Nephron (organoid): ENCODE data around the gene CACHD1.

Experiments
- H3K27ac Mint-ChIP-seq, 3 experiments: 2 replicates each; pipeline ENCODE4 v1.8.0; 2020; ENCODE audit warnings: mixed read lengths in 3 of 3, mild to moderate bottlenecking in 2 of 3, moderate library complexity in 1 of 3
- H3K27me3 Mint-ChIP-seq: 2 replicates; pipeline ENCODE4 v1.8.0; 2021; ENCODE audit warnings: low read depth, mild to moderate bottlenecking, moderate library complexity, mixed read lengths
- H3K36me3 Mint-ChIP-seq: 2 replicates; pipeline ENCODE4 v1.8.0; 2020; ENCODE audit warnings: low read depth, mixed read lengths
- H3K4me1 Mint-ChIP-seq: 2 replicates; pipeline ENCODE4 v1.8.0; 2020; ENCODE audit warnings: mixed read lengths
- H3K4me3 Mint-ChIP-seq, 3 experiments: 2 replicates each; pipeline ENCODE4 v1.8.0; 2020; ENCODE audit warnings: mild to moderate bottlenecking in 3 of 3, mixed read lengths in 3 of 3, moderate library complexity in 2 of 3
- H3K9me3 Mint-ChIP-seq: 2 replicates; pipeline ENCODE4 v1.8.0; 2020; ENCODE audit warnings: mixed read lengths
- TF ChIP-seq, protein P1 (sequence below), 3 experiments: fragments of 200-600 bp; sonication (generic); IDR thresholded peaks; one replicate each; pipeline ENCODE4 v1.5.0; 2021; ENCODE audit warnings: antibody characterized with exemption in 3 of 3; ENCODE audit not compliant: unreplicated experiment in 3 of 3

CACHD1 gene

DNA sequence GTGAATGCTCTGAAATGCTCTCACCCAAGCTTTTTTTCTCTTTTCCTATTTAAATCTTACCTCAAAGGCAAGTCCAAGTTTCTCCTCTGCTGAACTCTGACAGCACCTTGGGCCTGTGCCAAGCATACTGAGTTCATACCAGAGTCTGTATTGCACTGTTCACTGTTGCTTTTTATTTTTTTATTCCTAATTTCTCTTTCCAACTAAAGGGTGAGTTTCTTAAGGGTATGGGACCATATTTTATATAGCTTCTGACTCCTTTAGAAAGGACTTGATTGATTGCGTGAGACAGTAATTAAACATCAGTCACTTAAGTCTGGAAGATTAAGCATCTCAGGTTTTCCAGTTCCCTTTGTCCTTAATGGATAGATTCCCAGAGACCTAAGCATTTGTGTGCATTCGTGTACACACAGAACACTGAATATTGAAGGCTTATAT is 69.9 kb downstream of the CACHD1 start:
- H3K9me3 Mint-ChIP-seq: no peaks in the 10 kb centered on the region
- peaks cover 73% of the 10 kb centered on the region for H3K4me1 Mint-ChIP-seq
- H3K4me3 Mint-ChIP-seq: peak overlapping the region; percentile 3 to 47 (median 24)
- no peaks in the 10 kb centered on the region for H3K27me3 Mint-ChIP-seq
- TF ChIP-seq, protein P1, sequence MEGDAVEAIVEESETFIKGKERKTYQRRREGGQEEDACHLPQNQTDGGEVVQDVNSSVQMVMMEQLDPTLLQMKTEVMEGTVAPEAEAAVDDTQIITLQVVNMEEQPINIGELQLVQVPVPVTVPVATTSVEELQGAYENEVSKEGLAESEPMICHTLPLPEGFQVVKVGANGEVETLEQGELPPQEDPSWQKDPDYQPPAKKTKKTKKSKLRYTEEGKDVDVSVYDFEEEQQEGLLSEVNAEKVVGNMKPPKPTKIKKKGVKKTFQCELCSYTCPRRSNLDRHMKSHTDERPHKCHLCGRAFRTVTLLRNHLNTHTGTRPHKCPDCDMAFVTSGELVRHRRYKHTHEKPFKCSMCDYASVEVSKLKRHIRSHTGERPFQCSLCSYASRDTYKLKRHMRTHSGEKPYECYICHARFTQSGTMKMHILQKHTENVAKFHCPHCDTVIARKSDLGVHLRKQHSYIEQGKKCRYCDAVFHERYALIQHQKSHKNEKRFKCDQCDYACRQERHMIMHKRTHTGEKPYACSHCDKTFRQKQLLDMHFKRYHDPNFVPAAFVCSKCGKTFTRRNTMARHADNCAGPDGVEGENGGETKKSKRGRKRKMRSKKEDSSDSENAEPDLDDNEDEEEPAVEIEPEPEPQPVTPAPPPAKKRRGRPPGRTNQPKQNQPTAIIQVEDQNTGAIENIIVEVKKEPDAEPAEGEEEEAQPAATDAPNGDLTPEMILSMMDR (IDR thresholded peaks at IDR 0.05; ENCODE audit: unreplicated experiment in 3 of 3): no peak
- no peaks in the 10 kb centered on the region for H3K36me3 Mint-ChIP-seq
- H3K27ac Mint-ChIP-seq: peak overlapping the region; percentile 92 to 94 (median 92)

DNA sequence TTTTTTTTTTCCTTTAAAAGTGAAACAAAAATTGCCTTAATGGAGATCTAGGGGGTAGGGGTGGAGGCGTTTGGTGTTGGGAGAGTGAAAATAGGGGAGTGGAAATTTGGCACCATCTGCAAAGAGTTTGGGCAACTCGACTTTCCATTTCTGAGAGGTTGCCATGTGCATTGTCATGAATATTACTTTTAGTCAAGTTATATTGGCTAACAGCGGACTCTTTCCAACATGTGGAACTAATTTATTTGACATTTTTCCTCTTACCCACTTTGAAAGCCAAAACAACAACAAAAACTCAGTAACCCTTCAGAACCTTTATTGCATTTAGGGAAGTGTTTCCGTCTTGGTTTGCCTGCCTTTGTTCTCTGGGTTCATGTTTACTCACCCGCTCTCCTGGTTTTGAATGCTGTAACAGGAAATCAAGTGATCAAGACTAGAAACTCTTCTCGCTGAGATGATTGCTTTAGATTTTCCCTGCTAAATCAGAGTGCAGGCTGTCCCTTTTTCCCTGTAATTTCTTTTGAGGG is 70.4 kb downstream of the CACHD1 start:
- no peaks in the 10 kb centered on the region for H3K36me3 Mint-ChIP-seq
- H3K9me3 Mint-ChIP-seq: no peaks in the 10 kb centered on the region
- H3K27ac Mint-ChIP-seq: peak overlapping the region; percentile 92 to 94 (median 92)

DNA sequence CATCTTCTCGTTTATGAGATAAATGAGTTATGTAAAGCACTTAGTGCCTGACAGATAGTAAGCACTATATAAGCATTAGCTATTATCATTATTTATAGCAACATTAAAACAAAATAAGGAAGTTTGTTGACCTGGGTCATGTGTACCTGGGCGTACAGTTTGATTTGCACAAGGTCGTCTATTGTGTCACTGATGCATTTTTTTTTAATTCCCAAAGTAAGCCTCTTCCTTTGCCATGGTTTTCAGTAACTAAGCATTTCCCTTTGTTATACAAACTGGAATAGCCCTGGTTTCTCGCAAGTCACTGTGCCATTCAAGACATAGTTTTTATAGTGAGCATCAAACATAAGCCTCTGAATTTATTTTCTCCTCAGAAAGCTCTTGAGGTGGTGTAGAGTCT is 72.2 kb downstream of the CACHD1 start:
- Mint-ChIP-seq H3K36me3 (no peaks in the 10 kb centered on the region), H3K9me3 (no peaks in the 10 kb centered on the region), H3K27me3 (no peaks in the 10 kb centered on the region), H3K4me1 (peaks cover 78% of the 10 kb centered on the region), H3K27ac (peak overlapping the region; percentile 47 to 69 (median 64)), H3K4me3 (no peak overlapping the region)
- TF ChIP-seq, protein P1 (IDR thresholded peaks at IDR 0.05; ENCODE audit: unreplicated experiment in 3 of 3): no peak

More for the DNA sequence above, 70.4 kb downstream of the CACHD1 start:
- Mint-ChIP-seq H3K27me3 (no peaks in the 10 kb centered on the region), H3K4me1 (peaks cover 78% of the 10 kb centered on the region), H3K4me3 (peak overlapping the region; percentile 4 to 58 (median 47))
- TF ChIP-seq, protein P1 (IDR thresholded peaks at IDR 0.05; ENCODE audit: unreplicated experiment in 3 of 3): no peak

DNA sequence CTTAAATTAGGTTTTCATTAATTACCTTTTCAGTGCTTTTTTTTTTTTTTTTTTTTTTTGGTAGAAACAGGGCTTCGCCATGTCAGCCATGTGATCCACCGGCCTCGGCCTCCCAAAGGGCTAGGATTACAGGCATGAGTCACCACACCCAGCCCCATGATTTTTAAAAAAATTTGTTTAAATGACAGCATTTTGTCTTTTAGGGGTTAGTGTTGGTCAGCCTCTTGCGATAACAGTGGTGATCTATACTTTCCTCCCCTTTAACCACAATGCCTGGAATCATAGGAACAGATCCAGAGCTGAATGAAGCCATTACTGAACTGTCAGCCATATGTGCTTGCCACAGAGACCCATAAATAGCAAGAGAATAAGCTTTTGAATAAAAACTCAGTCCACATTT is 73.9 kb downstream of the CACHD1 start:
- Mint-ChIP-seq H3K27ac (peak overlapping the region; percentile 65 to 85 (median 78)), H3K27me3 (no peaks in the 10 kb centered on the region), H3K36me3 (no peaks in the 10 kb centered on the region), H3K9me3 (no peaks in the 10 kb centered on the region), H3K4me1 (peaks cover 73% of the 10 kb centered on the region), H3K4me3 (no peak overlapping the region)
- TF ChIP-seq, protein P1 (IDR thresholded peaks at IDR 0.05; ENCODE audit: unreplicated experiment in 3 of 3): no peak

DNA sequence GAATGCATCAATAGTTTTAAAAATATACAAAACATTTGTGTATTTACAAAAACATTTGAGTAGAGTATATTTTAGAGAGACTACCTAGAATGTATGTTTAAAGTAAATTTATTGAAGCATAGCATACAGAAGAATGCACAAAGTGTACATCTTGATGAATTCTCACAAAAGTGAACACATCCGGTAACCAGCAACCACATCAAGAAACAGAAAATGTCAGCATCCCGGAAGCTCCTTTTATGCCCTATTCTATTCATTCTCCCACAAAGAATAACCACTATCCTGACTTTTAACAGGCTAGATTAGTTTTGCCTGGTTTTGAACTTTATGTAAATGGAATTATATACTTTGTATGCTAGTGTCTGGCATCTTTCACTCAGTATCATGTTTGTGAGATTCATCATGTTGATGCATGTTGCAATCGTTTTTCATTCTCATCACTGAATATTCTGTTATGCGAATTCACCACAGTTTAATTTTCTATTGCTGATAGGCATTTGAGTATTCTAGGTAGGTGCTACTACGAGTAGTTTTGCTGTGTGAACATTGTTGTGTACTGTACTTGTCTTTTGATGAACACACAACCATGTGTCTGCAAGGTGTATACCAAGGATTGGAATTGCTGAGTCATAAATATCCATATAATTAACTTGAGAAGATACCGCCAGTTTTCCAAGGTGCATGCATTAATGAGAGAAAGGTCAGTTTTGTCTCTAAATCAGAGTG is 75.4 kb downstream of the CACHD1 start:
- H3K9me3 Mint-ChIP-seq: no peaks in the 10 kb centered on the region
- H3K4me1 Mint-ChIP-seq: peaks cover 71% of the 10 kb centered on the region
- TF ChIP-seq, protein P1 (IDR thresholded peaks at IDR 0.05; ENCODE audit: unreplicated experiment in 3 of 3): no peak
- H3K27ac Mint-ChIP-seq: peak overlapping the region; percentile 68 to 78 (median 73)
- no peaks in the 10 kb centered on the region for H3K27me3 Mint-ChIP-seq
- no peak overlapping the region for H3K4me3 Mint-ChIP-seq
- no peaks in the 10 kb centered on the region for H3K36me3 Mint-ChIP-seq
